Left lung (tissue), 10 donors: Measurements from ENCODE around the gene STX17. TPM values are rescaled to one million over a fixed set of nuclear protein-coding genes. Genes with fewer than 3 reads are reported as not detected.

Experiments used
- ATAC-seq: fragments of 200-7000 bp; cut with Tn5 transposase; one replicate; pipeline ENCODE4 v1.9.1; 2020; ENCODE audit warnings: moderate library complexity
- DNase-seq, 4 donors: peaks; one replicate each; pipeline ENCODE4 v3.0.0-alpha.2; 2013 to 2020
- H3K27ac ChIP-seq, 2 donors: fragments of 200-600 bp; sonication (generic) in 1 of 2; one replicate each; pipeline versions ENCODE4 v1.5.0 to v1.8.0; 2020 to 2021
- H3K27me3 ChIP-seq, 2 donors: fragments of 200-600 bp; sonication (generic) in 1 of 2; one replicate each; pipeline versions ENCODE4 v1.5.0 to v1.8.0; 2020 to 2021
- H3K36me3 ChIP-seq, 2 donors: fragments of 200-600 bp; sonication (generic) in 1 of 2; one replicate each; pipeline versions ENCODE4 v1.5.0 to v1.8.0; 2020 to 2021
- H3K4me1 ChIP-seq, 2 donors: fragments of 200-600 bp; one replicate each; pipeline ENCODE4 v1.8.0; 2021
- H3K4me3 ChIP-seq, 2 donors: fragments of 200-600 bp; sonication (generic) in 1 of 2; one replicate each; pipeline versions ENCODE4 v1.5.0 to v1.8.0; 2020 to 2021; ENCODE audit warnings: mild to moderate bottlenecking in 1 of 2
- H3K9me3 ChIP-seq, 2 donors: fragments of 200-600 bp; sonication (generic) in 1 of 2; one replicate each; pipeline versions ENCODE4 v1.5.0 to v1.8.0; 2020 to 2021
- intact Hi-C, 2 donors: fragments of 100-400 bp; cut with DNase I; formaldehyde crosslinking; loops; one replicate each; pipeline versions ENCODE4 v1.11.2 to v1.14.2; 2022
- polyA plus RNA-seq, 6 donors: library from polyadenylated mRNA; unstranded; fragments of 120-200 nt; gene quantifications; one replicate each; pipeline ENCODE4 v1.2.1, GENCODE V29; 2013; ENCODE audit not compliant: insufficient read length in 6 of 6
- total RNA-seq, 2 donors: library from RNA; stranded (reverse); fragmentation: NEBNext Ultra II Directional; extraction: Animal tissue kit (Norgen Biotek cat#: 25700); gene quantifications; one replicate each; pipeline ENCODE4 v1.2.1, GENCODE V29; 2021
- TF ChIP-seq, protein P1 (sequence below), 2 donors: fragments of 200-600 bp; sonication (generic) in 1 of 2; IDR thresholded peaks; one replicate each; pipeline versions ENCODE4 v1.5.0 to v1.8.0; 2021; ENCODE audit warnings: antibody characterized with exemption in 2 of 2
- donor health status: DM: no; HTN: yes; CAD: no.
- donor health status: DM: no; HTN: no; CAD: no.

STX17 gene
- total and polyA plus RNA-seq, 8 donors = 34.3 to 47.9 (median 37.7) TPM

DNA sequence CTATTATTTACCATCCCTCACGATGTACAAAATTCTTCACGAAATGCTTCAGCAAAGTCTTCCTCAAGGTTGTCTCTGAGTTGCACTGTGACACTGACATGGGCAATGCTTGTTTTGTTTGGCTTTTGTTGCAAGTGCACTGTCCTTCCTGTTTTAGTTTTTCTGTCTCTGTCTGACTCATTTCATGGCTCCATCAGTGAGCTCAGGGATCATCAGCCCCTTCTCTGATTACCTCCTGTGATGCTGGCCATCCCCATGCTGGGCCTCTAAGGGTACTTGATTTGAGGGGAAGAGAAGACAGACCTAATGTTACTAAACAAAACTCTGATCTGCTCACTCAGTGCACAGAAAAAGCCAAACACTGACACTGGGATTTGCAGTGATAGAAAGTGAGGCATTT, 37.6 kb upstream of the STX17 start:
- Histone ChIP-seq H3K36me3 (no peaks in the 10 kb centered on the region), H3K9me3 (no peaks in the 10 kb centered on the region), H3K27ac (no peak overlapping the region), H3K4me1 (no peaks in the 10 kb centered on the region), H3K4me3 (no peak overlapping the region), H3K27me3 (no peaks in the 10 kb centered on the region)
- intact Hi-C loops = no loop called here
- no peak for ATAC-seq
- TF ChIP-seq, protein P1, sequence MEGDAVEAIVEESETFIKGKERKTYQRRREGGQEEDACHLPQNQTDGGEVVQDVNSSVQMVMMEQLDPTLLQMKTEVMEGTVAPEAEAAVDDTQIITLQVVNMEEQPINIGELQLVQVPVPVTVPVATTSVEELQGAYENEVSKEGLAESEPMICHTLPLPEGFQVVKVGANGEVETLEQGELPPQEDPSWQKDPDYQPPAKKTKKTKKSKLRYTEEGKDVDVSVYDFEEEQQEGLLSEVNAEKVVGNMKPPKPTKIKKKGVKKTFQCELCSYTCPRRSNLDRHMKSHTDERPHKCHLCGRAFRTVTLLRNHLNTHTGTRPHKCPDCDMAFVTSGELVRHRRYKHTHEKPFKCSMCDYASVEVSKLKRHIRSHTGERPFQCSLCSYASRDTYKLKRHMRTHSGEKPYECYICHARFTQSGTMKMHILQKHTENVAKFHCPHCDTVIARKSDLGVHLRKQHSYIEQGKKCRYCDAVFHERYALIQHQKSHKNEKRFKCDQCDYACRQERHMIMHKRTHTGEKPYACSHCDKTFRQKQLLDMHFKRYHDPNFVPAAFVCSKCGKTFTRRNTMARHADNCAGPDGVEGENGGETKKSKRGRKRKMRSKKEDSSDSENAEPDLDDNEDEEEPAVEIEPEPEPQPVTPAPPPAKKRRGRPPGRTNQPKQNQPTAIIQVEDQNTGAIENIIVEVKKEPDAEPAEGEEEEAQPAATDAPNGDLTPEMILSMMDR (IDR thresholded peaks at IDR 0.05) = no peak
- DNase-seq = no peak

GRCh38 chr9:99870126-99870525, 36.3 kb upstream of the STX17 start:
- Histone ChIP-seq H3K4me1 (no peaks in the 10 kb centered on the region), H3K27ac (no peak overlapping the region), H3K36me3 (no peaks in the 10 kb centered on the region), H3K4me3 (no peak overlapping the region), H3K9me3 (no peaks in the 10 kb centered on the region), H3K27me3 (no peaks in the 10 kb centered on the region)
- no peak for DNase-seq
- TF ChIP-seq, protein P1 (IDR thresholded peaks at IDR 0.05) = no peak
- no peak for ATAC-seq
- intact Hi-C loops = no loop called here

DNA sequence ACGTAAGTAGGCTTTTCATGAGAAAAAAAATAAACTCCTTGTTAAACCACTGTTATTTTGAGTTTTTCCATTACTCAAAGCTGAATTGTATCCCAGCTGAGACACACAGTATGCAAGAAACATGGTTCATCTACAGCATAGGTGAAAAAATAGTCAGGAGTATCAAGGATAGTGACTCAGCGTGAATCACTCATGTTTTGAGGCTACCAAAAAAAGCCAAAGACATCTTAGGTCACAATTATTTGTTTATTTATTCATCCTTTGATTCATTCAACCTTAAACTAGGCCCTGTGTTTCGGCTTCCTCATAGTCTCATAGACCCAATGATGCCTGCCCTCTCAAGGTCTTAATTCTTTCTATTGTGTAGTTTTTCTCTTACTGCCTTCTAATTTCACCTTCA, 32.9 kb upstream of the STX17 start:
- Histone ChIP-seq H3K27me3 (no peaks in the 10 kb centered on the region), H3K27ac (no peak overlapping the region), H3K9me3 (no peaks in the 10 kb centered on the region), H3K36me3 (no peaks in the 10 kb centered on the region), H3K4me1 (no peaks in the 10 kb centered on the region), H3K4me3 (no peak overlapping the region)
- ATAC-seq (no peak), DNase-seq (no peak)
- TF ChIP-seq, protein P1 (IDR thresholded peaks at IDR 0.05) = no peak
- intact Hi-C loops = no loop called here

DNA sequence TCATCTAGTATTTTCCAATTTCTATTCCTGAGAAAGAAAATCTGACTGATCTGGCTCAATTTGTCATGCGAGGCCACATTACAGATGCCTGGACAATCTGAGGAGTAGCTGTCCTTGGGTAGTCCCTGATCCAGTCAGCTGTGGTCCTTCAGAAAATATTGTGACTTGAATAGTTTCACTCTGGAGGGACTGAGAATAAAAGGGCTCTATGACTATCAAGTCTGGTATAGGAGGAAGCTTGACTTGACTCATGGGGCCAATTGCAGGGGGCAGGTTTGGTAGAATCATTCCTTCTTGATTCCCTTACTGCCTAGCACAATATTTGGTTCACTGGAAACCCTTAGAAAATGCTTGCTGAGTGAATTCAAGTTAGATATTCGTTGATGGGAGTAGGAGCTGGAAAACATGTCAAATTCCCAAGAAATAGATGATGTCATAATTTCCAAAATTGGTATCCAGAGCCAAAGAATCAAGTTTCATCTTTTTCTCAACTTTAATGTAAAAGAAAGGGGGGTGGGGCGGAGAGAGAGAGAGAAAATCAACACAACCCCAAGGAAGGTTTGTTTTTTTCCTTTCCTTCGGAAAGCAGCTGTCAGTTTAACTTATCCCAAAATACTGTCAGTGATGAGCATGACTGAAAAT, 32.4 kb upstream of the STX17 start:
- intact Hi-C loops = no loop called here
- ATAC-seq = no peak
- TF ChIP-seq, protein P1 (IDR thresholded peaks at IDR 0.05) = no peak
- Histone ChIP-seq H3K9me3 (no peaks in the 10 kb centered on the region), H3K27ac (no peak overlapping the region), H3K36me3 (no peaks in the 10 kb centered on the region), H3K27me3 (no peaks in the 10 kb centered on the region), H3K4me1 (no peaks in the 10 kb centered on the region), H3K4me3 (no peak overlapping the region)
- no peak for DNase-seq

DNA sequence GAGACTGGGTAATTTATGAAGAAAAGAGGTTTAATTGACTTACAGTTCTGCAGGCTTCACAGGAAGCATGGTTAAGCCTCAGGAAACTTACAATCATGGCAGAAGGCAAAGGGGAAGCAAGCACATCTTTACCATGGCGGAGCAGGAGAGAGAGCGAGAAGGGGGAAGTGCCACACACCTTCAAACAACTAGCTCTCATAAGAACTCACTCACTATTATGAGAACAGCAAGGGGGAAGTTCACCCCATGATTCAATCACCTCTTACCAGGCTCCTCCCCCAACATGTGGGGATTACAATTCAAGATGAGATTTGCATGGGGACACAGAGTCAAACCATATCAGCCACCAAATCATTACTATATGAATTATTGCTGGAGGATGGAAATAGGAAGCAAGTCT, 30.3 kb upstream of the STX17 start:
- Histone ChIP-seq H3K27me3 (no peaks in the 10 kb centered on the region), H3K4me3 (no peak overlapping the region), H3K9me3 (no peaks in the 10 kb centered on the region), H3K36me3 (no peaks in the 10 kb centered on the region), H3K27ac (no peak overlapping the region), H3K4me1 (no peaks in the 10 kb centered on the region)
- ATAC-seq = no peak
- TF ChIP-seq, protein P1 (IDR thresholded peaks at IDR 0.05) = no peak
- intact Hi-C loops = no loop called here
- DNase-seq = no peak
